ENCODE data around the gene PGM2L1. TPM values are rescaled to one million over a fixed set of nuclear protein-coding genes. Genes with fewer than 3 reads are reported as not detected.
"Not testable (repeated sequence)": the region's sequence is repeated elsewhere in the genome, so short reads cannot be mapped to it uniquely, and the experiment has no call there.

PGM2L1 gene
- polyA plus RNA-seq, 4 donors, result 2.9 to 4.4 (median 3.4) TPM

- no peak for DNase-seq (ENCODE audit: low read depth in 4 of 4, low spot score in 3 of 4)
Observed at GRCh38 chr11:74403607-74404321, 5.5 kb upstream of the PGM2L1 start.

GRCh38 chr11:74400606-74401005 is 2.4 kb upstream of the PGM2L1 start:
- DNase-seq (ENCODE audit: low read depth in 4 of 4, low spot score in 3 of 4), result no peak

DNA sequence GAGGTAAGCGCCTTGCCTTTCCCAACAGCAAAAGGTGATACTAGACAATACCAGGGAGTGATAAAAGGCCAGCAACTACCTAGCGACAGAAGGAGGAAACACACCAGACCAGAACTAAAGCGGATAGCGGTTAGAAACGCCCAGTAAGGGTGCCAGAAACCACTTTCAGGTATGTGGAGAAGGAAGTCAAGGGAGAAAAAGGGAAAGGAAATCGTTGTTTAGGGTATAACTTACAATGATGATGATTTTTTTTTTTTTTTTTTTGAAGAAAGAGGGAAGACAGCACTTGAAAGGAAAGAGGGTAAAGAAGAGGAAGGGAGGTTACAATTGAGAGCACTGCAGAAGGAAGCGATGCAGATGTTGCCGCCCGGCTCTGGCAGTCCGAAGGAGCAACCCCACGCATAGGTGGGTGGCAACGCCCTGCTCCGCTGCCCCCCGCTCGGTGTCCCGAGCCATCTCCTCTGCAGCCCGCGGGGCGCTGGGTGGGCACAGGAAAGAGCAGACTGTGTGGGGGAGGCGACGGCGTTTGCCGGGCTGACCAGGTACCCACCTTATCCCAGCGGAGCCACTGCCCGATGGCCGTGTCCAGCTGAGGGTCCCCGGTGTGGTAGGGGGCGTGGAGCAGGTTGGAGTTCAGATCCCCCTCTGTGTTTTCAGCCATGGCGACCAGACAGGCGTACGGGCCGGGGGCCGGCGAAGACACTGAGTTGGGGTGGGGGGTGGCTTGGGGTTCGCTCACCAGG is 561 bp downstream of the PGM2L1 start:
- DNase-seq (ENCODE audit: low read depth in 4 of 4, low spot score in 3 of 4), result no peak

- no peak for DNase-seq (ENCODE audit: low read depth in 4 of 4, low spot score in 3 of 4)
Observed at GRCh38 chr11:74392256-74392655, 6.0 kb downstream of the PGM2L1 start.

- DNase-seq (ENCODE audit: low read depth in 4 of 4, low spot score in 3 of 4), result no peak
Observed at GRCh38 chr11:74391193-74391592, 7.0 kb downstream of the PGM2L1 start.

- no peak for DNase-seq (ENCODE audit: low read depth in 4 of 4, low spot score in 3 of 4)
Observed at GRCh38 chr11:74390697-74391096, 7.5 kb downstream of the PGM2L1 start.

GRCh38 chr11:74388678-74389327 is 9.4 kb downstream of the PGM2L1 start:
- peak in 3 of 4 donors; percentile 31 to 37 (median 31) for DNase-seq (ENCODE audit: low read depth in 4 of 4, low spot score in 3 of 4)

DNA sequence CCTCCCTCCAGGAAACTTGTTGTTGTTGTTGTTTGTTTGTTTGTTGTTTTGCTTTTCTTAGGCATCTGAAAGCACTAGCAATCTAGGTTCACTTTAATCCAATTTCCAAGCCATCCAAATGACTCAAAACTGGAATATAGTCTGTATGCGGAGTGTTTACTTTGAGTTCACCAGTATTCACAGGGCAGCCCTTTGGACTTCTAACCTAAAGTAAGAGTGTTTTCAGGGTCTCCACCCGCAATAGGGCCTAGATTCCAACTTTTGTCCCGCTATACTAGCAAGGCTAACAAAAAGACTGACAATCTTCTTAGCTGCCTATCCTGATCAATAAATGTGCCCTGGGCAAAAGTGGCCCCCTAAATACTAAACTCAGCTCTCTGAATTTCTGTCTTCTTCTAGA is 13.6 kb downstream of the PGM2L1 start:
- no peak for DNase-seq (ENCODE audit: low read depth in 4 of 4, low spot score in 3 of 4)

DNA sequence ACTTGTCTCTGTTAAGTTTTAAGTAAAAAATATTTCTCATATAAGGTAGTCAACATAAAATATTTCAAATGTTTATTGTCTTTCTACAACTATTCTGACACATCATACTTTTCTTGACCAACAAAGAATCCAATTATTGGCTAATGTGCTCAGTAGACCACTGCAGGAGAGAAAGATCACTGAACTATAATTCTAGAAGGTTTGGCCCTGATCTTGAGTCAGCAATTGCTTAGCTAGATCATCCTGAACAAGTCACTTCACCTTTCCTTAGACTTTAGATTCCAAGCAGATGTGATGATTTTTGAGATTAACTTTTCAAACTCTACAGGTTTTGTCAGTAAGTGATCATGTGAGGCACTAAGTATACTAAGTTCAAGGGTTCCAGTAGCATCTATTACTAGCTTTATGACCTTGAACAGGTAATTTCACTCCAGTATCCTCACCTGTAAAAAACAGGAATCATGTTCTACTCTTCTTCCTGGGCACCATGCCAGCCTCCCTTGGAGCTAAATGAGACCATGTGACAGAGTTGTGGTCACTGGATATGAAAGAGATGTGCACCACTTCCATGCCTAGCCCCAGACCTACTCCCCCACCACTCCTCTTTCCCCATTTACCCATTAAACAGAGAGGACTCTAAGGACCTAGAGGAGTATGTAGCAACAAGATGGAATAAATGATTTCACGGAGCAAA is 17.3 kb downstream of the PGM2L1 start:
- no peak for DNase-seq (ENCODE audit: low read depth in 4 of 4, low spot score in 3 of 4)

DNA sequence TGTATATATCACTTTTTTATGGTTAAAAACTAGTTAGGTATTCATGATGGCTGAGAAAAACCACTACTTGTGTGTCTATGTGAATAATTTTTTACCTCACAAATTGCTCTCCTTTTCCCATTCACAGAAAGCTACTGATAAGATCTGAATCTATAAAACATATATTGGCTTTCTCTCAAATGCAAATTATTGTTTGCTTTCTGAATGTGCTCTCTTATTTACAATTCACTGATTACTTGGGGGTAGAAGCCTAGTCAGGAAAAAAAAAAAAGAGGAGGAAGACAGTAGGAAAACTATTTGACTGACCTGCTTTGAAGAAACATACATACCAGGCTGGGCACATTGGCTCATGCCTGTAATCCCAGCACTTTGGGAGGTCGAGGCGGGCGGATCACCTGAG is 20.5 kb downstream of the PGM2L1 start:
- DNase-seq (ENCODE audit: low read depth in 4 of 4, low spot score in 3 of 4), result no peak

GRCh38 chr11:74373382-74373781 is 24.9 kb downstream of the PGM2L1 start:
- DNase-seq (ENCODE audit: low read depth in 4 of 4, low spot score in 3 of 4), result no peak

DNA sequence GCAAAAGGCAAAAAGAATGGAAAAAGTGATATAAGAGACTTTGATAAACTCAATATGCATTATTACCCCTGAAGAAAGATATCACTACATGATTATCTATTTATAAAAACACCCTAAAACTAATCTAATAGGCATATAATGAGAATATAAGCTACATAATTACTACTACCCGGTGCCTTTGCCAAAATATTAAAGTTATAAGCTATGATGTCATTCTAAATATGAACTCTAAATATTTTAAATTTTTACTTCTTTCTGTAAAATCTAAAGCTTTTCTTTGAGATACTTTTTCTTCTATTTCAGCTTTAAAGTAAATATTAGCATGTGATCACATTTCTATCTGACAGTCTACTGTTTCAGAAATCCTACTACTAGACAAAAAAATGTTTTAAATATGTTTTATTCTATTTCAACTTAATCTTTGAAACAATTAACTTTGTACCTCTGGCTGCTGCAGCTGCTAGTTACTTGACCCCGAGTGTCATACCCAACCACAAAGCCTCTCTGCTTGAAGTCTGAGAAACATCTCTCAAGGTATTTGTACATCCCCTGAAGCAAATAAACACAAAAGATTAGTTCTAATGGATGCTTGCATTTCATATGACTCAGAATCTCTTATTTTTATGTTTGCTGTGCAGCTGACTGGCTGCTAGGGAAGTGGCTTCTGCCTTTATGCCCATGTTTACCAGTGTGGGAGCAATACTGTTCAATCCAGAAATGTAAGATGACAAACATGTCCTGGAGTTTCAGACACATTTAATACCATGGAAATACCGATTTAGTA is 26.8 kb downstream of the PGM2L1 start:
- no peak for DNase-seq (ENCODE audit: low read depth in 4 of 4, low spot score in 3 of 4)

- DNase-seq (ENCODE audit: low read depth in 4 of 4, low spot score in 3 of 4), result no peak
Observed at GRCh38 chr11:74370123-74370522, 28.1 kb downstream of the PGM2L1 start.

- no peak for DNase-seq (ENCODE audit: low read depth in 4 of 4, low spot score in 3 of 4)
Observed at GRCh38 chr11:74367881-74368280, 30.4 kb downstream of the PGM2L1 start.

GRCh38 chr11:74366576-74366975 is 31.7 kb downstream of the PGM2L1 start:
- DNase-seq (ENCODE audit: low read depth in 4 of 4, low spot score in 3 of 4), result no peak

DNA sequence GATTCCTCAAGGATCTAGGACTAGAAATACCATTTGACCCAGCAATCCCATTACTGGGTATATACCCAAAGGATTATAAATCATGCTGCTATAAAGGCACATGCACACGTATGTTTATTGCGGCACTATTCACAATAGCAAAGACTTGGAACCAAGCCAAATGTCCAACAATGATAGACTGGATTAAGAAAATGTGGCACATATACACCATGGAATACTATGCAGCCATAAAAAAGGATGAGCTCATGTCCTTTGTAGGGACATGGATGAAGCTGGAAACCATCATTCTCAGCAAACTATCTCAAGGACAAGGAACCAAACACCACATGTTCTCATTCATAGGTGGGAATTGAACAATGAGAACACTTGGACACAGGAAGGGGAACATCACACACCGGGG is 32.4 kb downstream of the PGM2L1 start:
- DNase-seq (ENCODE audit: low read depth in 4 of 4, low spot score in 3 of 4), result not testable (repeated sequence)

DNA sequence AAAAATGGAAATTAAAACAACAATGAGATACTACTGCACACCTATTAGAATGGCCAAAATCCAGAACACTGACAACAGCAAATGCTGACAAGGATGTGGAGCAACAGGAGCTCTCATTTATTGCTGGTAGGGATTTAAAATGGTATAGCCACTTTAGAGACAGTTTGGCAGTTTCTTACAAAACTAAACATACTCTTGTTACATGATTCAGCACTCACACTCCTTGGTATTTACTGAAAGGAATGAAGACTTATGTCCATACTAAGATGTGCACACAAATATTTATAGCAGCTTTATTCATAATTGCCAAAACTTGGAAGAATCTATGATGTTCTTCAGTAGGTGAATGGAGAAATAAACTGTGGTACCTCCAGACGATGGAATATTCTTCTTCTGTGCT is 40.8 kb downstream of the PGM2L1 start:
- DNase-seq (ENCODE audit: low read depth in 4 of 4, low spot score in 3 of 4), result no peak

GRCh38 chr11:74355626-74356025 is 42.6 kb downstream of the PGM2L1 start:
- no peak for DNase-seq (ENCODE audit: low read depth in 4 of 4, low spot score in 3 of 4)

DNA sequence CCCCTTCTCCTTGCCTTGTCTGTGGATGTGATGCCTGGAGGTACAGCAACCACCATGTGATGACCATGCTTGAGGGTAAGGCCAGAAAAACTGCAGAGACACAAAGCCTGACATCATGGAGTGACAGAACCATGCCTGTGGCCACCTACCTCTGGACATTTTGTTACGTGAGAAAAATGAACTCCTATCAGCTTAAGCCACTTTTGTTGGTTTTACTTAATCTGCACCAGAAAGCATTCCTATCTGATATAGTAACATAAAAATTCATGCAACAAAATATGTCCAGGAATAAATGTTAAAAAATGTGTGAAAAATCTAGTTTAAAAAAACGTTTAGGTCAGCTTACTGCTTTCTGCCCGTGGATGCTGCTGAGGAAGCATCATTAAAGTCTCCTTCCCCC is 44.2 kb downstream of the PGM2L1 start:
- DNase-seq (ENCODE audit: low read depth in 4 of 4, low spot score in 3 of 4), result no peak

DNA sequence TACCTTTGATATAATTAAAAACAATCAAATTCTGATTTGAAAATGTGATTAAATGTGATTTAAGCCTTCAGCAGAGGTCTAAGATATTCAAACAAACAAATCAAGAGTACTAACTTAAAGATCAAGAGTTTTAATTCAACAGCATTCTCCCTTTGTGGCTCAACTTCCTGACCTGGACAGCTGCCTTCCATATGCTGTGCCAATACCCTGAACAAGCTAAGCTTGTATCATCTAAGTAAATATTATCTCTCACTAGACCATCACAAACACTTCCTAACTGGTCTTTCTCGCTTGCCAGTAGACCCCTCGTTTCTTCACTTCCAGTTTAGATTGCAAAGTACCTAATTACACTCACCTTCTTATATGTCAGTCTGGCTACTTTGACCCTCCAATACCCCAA is 50.9 kb downstream of the PGM2L1 start:
- no peak for DNase-seq (ENCODE audit: low read depth in 4 of 4, low spot score in 3 of 4)
